Activated naive CD4-positive, alpha-beta T cell treated with anti-CD3 and anti-CD28 coated beads for 36 hours (primary cell): ENCODE data around the gene LILRB5. TPM values are rescaled to one million over a fixed set of nuclear protein-coding genes. Genes with fewer than 3 reads are reported as not detected.
"Not testable (repeated sequence)": the region's sequence is repeated elsewhere in the genome, so short reads cannot be mapped to it uniquely, and the experiment has no call there.

Experiments used
- CTCF ChIA-PET: fragments of 350-600 bp; sonication (Branson Sonifier 250); formaldehyde crosslinking; loops from one replicate; lab custom pipeline; 2021; ENCODE audit warnings: antibody characterized with exemption; lab: Charles Lee
- DNase-seq: peaks from one replicate; pipeline ENCODE4 v3.0.0-alpha.2; 2020
- H3K27ac Mint-ChIP-seq: one replicate; pipeline ENCODE4 v1.8.0; 2021; ENCODE audit warnings: mild to moderate bottlenecking, mixed read lengths
- H3K27me3 Mint-ChIP-seq: one replicate; pipeline ENCODE4 v1.8.0; 2021; ENCODE audit warnings: low read depth, mixed read lengths
- H3K36me3 Mint-ChIP-seq: one replicate; pipeline ENCODE4 v1.8.0; 2021; ENCODE audit warnings: low read depth, mixed read lengths
- H3K4me1 Mint-ChIP-seq: one replicate; pipeline ENCODE4 v1.8.0; 2021; ENCODE audit warnings: low read depth, mixed read lengths
- H3K4me3 Mint-ChIP-seq: one replicate; pipeline ENCODE4 v1.8.0; 2021; ENCODE audit warnings: mild to moderate bottlenecking, moderate library complexity, mixed read lengths
- H3K9me3 Mint-ChIP-seq: one replicate; pipeline ENCODE4 v1.8.0; 2021; ENCODE audit warnings: mixed read lengths
- intact Hi-C: fragments of 100-400 bp; cut with micrococcal nuclease; formaldehyde crosslinking; loops from one replicate; pipeline ENCODE4 v1.15.1; 2023
- total RNA-seq, 2 experiments: library from RNA; stranded (reverse); gene quantifications; one replicate each; pipeline ENCODE4 v1.2.3, GENCODE V29; 2021

The LILRB5 gene
- total RNA-seq: not detected

DNA sequence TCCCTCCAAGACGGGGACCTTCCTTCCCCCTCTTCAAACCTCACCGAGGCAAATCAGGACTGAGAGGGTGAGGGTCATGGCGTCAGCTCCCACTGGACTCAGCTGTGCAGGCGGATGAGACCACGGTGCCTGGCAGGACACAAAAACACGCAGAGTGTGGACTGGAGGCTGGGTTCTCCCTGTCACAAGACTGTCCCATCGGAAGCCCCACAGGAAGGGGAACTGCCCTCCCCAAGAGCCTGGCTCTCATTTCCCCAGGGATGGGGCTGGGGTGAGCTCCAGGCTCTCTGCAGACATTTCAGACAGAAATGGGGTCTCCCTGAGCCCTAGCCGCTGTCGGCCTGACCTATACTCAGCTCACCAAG lies at the start of gene LILRB5:
Gene LILRB5, minus strand, starts transcription at position 158 of the 365 bp plus-strand sequence. Its CDS starts 80 bp downstream, at position 78.
- peaks cover 6% of the 10 kb centered on the region for H3K27me3 Mint-ChIP-seq
- no peak within 1 kb of the TSS for H3K4me3 Mint-ChIP-seq
- no peaks in the 10 kb centered on the region for H3K36me3 Mint-ChIP-seq
- no peaks in the 10 kb centered on the region for H3K9me3 Mint-ChIP-seq
- H3K27ac Mint-ChIP-seq: no peak within 1 kb of the TSS
- no peaks in the 10 kb centered on the region for H3K4me1 Mint-ChIP-seq
- CTCF ChIA-PET: no interaction called here
- no peak for DNase-seq
- intact Hi-C loops: no loop called here

DNA sequence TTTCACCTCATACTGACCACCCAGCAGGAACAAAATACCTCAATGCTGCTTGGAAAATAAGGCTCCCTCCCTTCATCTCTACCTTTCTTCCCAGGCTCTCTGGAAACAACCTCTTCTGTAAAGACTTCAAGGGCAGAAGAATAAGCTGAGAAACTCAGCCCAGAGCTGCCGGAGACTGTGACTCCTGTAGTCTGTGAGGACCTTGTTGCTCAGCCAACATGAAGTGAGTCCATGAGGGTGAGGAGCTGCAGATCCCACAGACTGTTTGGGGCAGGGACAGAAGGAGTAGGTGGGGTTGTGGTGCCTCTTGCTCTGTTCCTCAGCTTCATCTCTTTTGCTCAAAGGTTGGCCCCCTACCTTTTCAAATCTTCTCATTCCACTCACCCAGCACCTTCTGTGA lies 48.1 kb upstream of the LILRB5 start:
- H3K36me3 Mint-ChIP-seq: no peaks in the 10 kb centered on the region
- H3K4me1 Mint-ChIP-seq: peaks cover 19% of the 10 kb centered on the region
- H3K27ac Mint-ChIP-seq: no peak overlapping the region
- intact Hi-C loops: no loop called here
- CTCF ChIA-PET: interaction anchor here (1.6 kb wide), 1 partner anchor 22 kb away, joined by 3 read pairs; no protein-coding TSS in a partner anchor
- no peak for DNase-seq
- H3K27me3 Mint-ChIP-seq: peaks cover 2% of the 10 kb centered on the region
- H3K4me3 Mint-ChIP-seq: no peak overlapping the region
- no peaks in the 10 kb centered on the region for H3K9me3 Mint-ChIP-seq

DNA sequence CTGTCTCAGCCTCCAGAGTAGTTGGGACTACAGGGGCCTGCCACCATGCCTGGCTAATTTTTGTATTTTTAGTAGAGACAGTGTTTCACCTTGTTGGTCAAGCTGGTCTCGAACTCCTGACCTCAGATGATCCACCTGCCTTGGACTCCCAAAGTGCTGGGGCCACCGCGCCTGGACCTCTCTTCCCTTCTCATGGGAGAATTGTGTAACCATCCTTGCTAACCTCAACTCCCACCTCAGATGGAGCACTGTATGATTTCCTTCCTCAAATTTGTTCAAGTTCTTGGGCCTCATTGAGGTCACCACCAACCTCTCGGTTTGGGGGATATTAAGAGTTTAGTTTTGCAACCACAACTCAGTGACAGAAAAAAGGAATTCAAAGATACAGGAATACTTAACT lies 45.2 kb upstream of the LILRB5 start:
- Mint-ChIP-seq H3K9me3 (no peaks in the 10 kb centered on the region), H3K4me1 (peaks cover 19% of the 10 kb centered on the region), H3K36me3 (no peaks in the 10 kb centered on the region), H3K27ac (no peak overlapping the region), H3K4me3 (no peak overlapping the region), H3K27me3 (peaks cover 4% of the 10 kb centered on the region)
- intact Hi-C loops: no loop called here
- no peak for DNase-seq
- CTCF ChIA-PET: no interaction called here

GRCh38 chr19:54299515-54299914 lies 42.4 kb upstream of the LILRB5 start:
- intact Hi-C loops: no loop called here
- Mint-ChIP-seq H3K27me3 (peaks cover 3% of the 10 kb centered on the region), H3K4me1 (peaks cover 9% of the 10 kb centered on the region), H3K9me3 (no peaks in the 10 kb centered on the region), H3K4me3 (no peak overlapping the region), H3K27ac (no peak overlapping the region), H3K36me3 (no peaks in the 10 kb centered on the region)
- CTCF ChIA-PET: no interaction called here
- no peak for DNase-seq

GRCh38 chr19:54299126-54299498 lies 42.0 kb upstream of the LILRB5 start:
- no peaks in the 10 kb centered on the region for H3K9me3 Mint-ChIP-seq
- H3K27me3 Mint-ChIP-seq: peaks cover 7% of the 10 kb centered on the region
- intact Hi-C loops: no loop called here
- no peak for DNase-seq
- CTCF ChIA-PET: no interaction called here
- H3K27ac Mint-ChIP-seq: no peak overlapping the region
- no peaks in the 10 kb centered on the region for H3K36me3 Mint-ChIP-seq
- no peak overlapping the region for H3K4me3 Mint-ChIP-seq
- peaks cover 5% of the 10 kb centered on the region for H3K4me1 Mint-ChIP-seq

- Mint-ChIP-seq H3K27me3 (peaks cover 10% of the 10 kb centered on the region), H3K9me3 (no peaks in the 10 kb centered on the region), H3K4me1 (no peaks in the 10 kb centered on the region), H3K4me3 (no peak overlapping the region), H3K36me3 (no peaks in the 10 kb centered on the region), H3K27ac (no peak overlapping the region)
- CTCF ChIA-PET: no interaction called here
- DNase-seq: no peak
- intact Hi-C loops: no loop called here
Observed at GRCh38 chr19:54298357-54299125, 41.5 kb upstream of the LILRB5 start.

GRCh38 chr19:54297759-54298305 lies 40.8 kb upstream of the LILRB5 start:
- Mint-ChIP-seq H3K27me3 (peaks cover 15% of the 10 kb centered on the region), H3K27ac (no peak overlapping the region)
- CTCF ChIA-PET: no interaction called here

DNA sequence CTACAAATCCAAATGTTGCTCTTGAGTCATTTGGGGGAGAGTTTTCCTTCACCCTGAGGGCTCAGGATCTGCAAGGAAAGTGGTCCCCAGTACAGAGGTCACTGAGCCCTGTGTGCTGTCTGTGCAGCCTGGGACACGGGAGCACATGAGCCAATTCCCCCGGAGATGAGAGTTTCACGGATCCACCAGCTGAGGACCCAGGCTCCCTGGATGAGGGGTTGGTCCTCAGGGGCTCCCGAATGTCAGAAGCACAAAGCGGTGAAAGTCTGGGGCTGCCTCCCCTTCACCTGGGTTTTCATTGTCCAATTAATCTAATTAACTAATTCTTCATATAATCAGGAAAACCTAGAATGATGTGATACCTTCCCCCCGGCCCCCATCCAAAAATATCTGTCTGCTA lies 37.5 kb upstream of the LILRB5 start:
- H3K27ac Mint-ChIP-seq: no peak overlapping the region
- peaks cover 21% of the 10 kb centered on the region for H3K27me3 Mint-ChIP-seq
- no peak overlapping the region for H3K4me3 Mint-ChIP-seq
- no peaks in the 10 kb centered on the region for H3K36me3 Mint-ChIP-seq
- CTCF ChIA-PET: no interaction called here
- DNase-seq: no peak
- no peaks in the 10 kb centered on the region for H3K4me1 Mint-ChIP-seq
- intact Hi-C loops: no loop called here
- H3K9me3 Mint-ChIP-seq: no peaks in the 10 kb centered on the region

More at GRCh38 chr19:54297759-54298305, 40.8 kb upstream of the LILRB5 start:
- Mint-ChIP-seq H3K4me1 (no peaks in the 10 kb centered on the region), H3K9me3 (no peaks in the 10 kb centered on the region), H3K4me3 (no peak overlapping the region), H3K36me3 (no peaks in the 10 kb centered on the region)
- DNase-seq: no peak
- intact Hi-C loops: no loop called here

- H3K36me3 Mint-ChIP-seq, DNase-seq, H3K27ac Mint-ChIP-seq, intact Hi-C loops, H3K4me3 Mint-ChIP-seq, CTCF ChIA-PET, H3K4me1 Mint-ChIP-seq, H3K9me3 Mint-ChIP-seq: not testable (repeated sequence)
- peaks cover 17% of the 10 kb centered on the region for H3K27me3 Mint-ChIP-seq
Observed at GRCh38 chr19:54289160-54289559, 32.1 kb upstream of the LILRB5 start.

DNA sequence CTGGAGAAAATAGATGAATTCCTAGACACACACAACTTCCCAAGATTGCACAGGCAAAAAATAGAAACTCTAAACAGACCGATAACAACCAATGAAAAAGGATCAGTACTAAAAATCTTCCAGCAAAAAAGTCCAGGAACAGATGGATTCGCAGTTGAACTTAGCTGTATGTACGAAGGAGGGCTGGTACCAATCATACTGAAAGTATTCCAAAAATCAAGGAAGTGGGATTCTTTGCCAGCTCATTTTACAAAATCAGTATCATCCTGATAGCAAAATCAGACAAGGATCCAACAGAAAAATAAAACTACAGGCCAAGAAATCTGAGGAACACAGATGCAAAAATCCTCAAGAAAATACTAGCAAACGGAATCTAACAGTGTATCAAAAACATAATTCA lies 30.4 kb upstream of the LILRB5 start:
- H3K4me1 Mint-ChIP-seq: no peaks in the 10 kb centered on the region
- H3K27me3 Mint-ChIP-seq: peaks cover 10% of the 10 kb centered on the region
- no peak for DNase-seq
- no peak overlapping the region for H3K4me3 Mint-ChIP-seq
- H3K27ac Mint-ChIP-seq: no peak overlapping the region
- no peaks in the 10 kb centered on the region for H3K9me3 Mint-ChIP-seq
- no peaks in the 10 kb centered on the region for H3K36me3 Mint-ChIP-seq
- CTCF ChIA-PET: interaction anchor here (0.7 kb wide), 1 partner anchor 21 kb away, joined by 3 read pairs; no protein-coding TSS in a partner anchor
- intact Hi-C loops: no loop called here

GRCh38 chr19:54286283-54286682 lies 29.2 kb upstream of the LILRB5 start:
- H3K4me1 Mint-ChIP-seq, H3K9me3 Mint-ChIP-seq, H3K36me3 Mint-ChIP-seq, CTCF ChIA-PET, DNase-seq, intact Hi-C loops, H3K4me3 Mint-ChIP-seq, H3K27ac Mint-ChIP-seq: not testable (repeated sequence)
- H3K27me3 Mint-ChIP-seq: peaks cover 17% of the 10 kb centered on the region

GRCh38 chr19:54285427-54286056 lies 28.5 kb upstream of the LILRB5 start:
- CTCF ChIA-PET, H3K9me3 Mint-ChIP-seq, H3K4me3 Mint-ChIP-seq, H3K27ac Mint-ChIP-seq, H3K4me1 Mint-ChIP-seq, DNase-seq, intact Hi-C loops, H3K36me3 Mint-ChIP-seq: not testable (repeated sequence)
- peaks cover 17% of the 10 kb centered on the region for H3K27me3 Mint-ChIP-seq
